ENCODE data around the gene LIPA.
"Not testable (repeated sequence)": the region's sequence is repeated elsewhere in the genome, so short reads cannot be mapped to it uniquely, and the experiment has no call there.

LIPA gene

GRCh38 chr10:89207181-89207800 is 44.3 kb downstream of the LIPA start, which contains the start of gene CH25H:
Gene CH25H, minus strand, starts transcription at chr10:89207317. Its CDS starts 25 bp downstream, at chr10:89207292.
- DNase-seq, result no peak

GRCh38 chr10:89206402-89207180 is 45.0 kb downstream of the LIPA start:
- no peak for DNase-seq

- DNase-seq, result no peak
These were observed 46.9 kb downstream of the LIPA start for GRCh38 chr10:89204621-89205185.

- DNase-seq, result no peak
These were observed 48.3 kb downstream of the LIPA start for GRCh38 chr10:89203237-89203636.

- DNase-seq, result no peak
These were observed 49.5 kb downstream of the LIPA start for GRCh38 chr10:89202033-89202425.

GRCh38 chr10:89201345-89202032 is 50.1 kb downstream of the LIPA start:
- no peak for DNase-seq

GRCh38 chr10:89197473-89197872 is 54.1 kb downstream of the LIPA start:
- DNase-seq, result no peak

- not testable (repeated sequence) for DNase-seq
These were observed 60.3 kb downstream of the LIPA start for GRCh38 chr10:89191301-89191700.

GRCh38 chr10:89189211-89189734 is 62.3 kb downstream of the LIPA start:
- DNase-seq, result no peak

- DNase-seq, result no peak
These were observed 65.9 kb downstream of the LIPA start for GRCh38 chr10:89185658-89186057.

- DNase-seq, result no peak
These were observed 66.9 kb downstream of the LIPA start for GRCh38 chr10:89184638-89185037.

GRCh38 chr10:89183571-89183970 is 68.0 kb downstream of the LIPA start:
- DNase-seq, result no peak

GRCh38 chr10:89182894-89183293 is 68.7 kb downstream of the LIPA start:
- no peak for DNase-seq

GRCh38 chr10:89175816-89176215 is 75.8 kb downstream of the LIPA start:
- DNase-seq, result no peak

- no peak for DNase-seq
These were observed 78.5 kb downstream of the LIPA start for GRCh38 chr10:89173075-89173474.

- DNase-seq, result no peak
These were observed 79.6 kb downstream of the LIPA start for GRCh38 chr10:89171996-89172395.

- no peak for DNase-seq
These were observed 80.2 kb downstream of the LIPA start for GRCh38 chr10:89171263-89171872.

- DNase-seq, result not testable (repeated sequence)
These were observed 83.1 kb downstream of the LIPA start for GRCh38 chr10:89168354-89168900.

- DNase-seq, result no peak
These were observed 83.7 kb downstream of the LIPA start for GRCh38 chr10:89167915-89168314.

- DNase-seq, result no peak
These were observed 85.7 kb downstream of the LIPA start for GRCh38 chr10:89165923-89166322.

- no peak for DNase-seq
These were observed 86.7 kb downstream of the LIPA start for GRCh38 chr10:89164920-89165319.

- no peak for DNase-seq
These were observed 87.5 kb downstream of the LIPA start for GRCh38 chr10:89164080-89164479.

Measured in NCI-H1436 treated with DMSO at 0.1 percent for 48 hours (cell line).